HG03520 (cell line): ENCODE measurements around the gene ALDH1A3.
"Not testable (repeated sequence)": the region's sequence is repeated elsewhere in the genome, so short reads cannot be mapped to it uniquely, and the experiment has no call there.

Experiments used
- ATAC-seq: cut with Tn5 transposase; IDR thresholded peaks from one replicate; pipeline ENCODE4 v1.9.1; 2021; ENCODE audit warnings: mild to moderate bottlenecking, moderate library complexity; ENCODE audit not compliant: unreplicated experiment

ALDH1A3 gene

GRCh38 chr15:100879464-100880138 lies at the start of gene ALDH1A3:
TSS of gene ALDH1A3 (plus strand) at chr15:100879831. CDS start at chr15:100879908, 77 bp downstream.
- no peak for ATAC-seq

- no peak for ATAC-seq
Measured at GRCh38 chr15:100831467-100831866, 48.2 kb upstream of the ALDH1A3 start.

- no peak for ATAC-seq
Measured at GRCh38 chr15:100832149-100832942, 47.3 kb upstream of the ALDH1A3 start.

- ATAC-seq = no peak
Measured at GRCh38 chr15:100833417-100834389, 45.9 kb upstream of the ALDH1A3 start.

- no peak for ATAC-seq
Measured at GRCh38 chr15:100834731-100835130, 44.9 kb upstream of the ALDH1A3 start.

GRCh38 chr15:100835636-100836035 lies 44.0 kb upstream of the ALDH1A3 start:
- no peak for ATAC-seq

- no peak for ATAC-seq
Measured at GRCh38 chr15:100836501-100836900, 43.1 kb upstream of the ALDH1A3 start.

GRCh38 chr15:100841426-100841825 lies 38.2 kb upstream of the ALDH1A3 start:
- ATAC-seq = no peak

GRCh38 chr15:100842756-100843730 lies 36.6 kb upstream of the ALDH1A3 start:
- ATAC-seq = no peak

- ATAC-seq = no peak
Measured at GRCh38 chr15:100844167-100844566, 35.5 kb upstream of the ALDH1A3 start.

GRCh38 chr15:100844778-100845177 lies 34.9 kb upstream of the ALDH1A3 start:
- no peak for ATAC-seq

- ATAC-seq = no peak
Measured at GRCh38 chr15:100847194-100847593, 32.4 kb upstream of the ALDH1A3 start.

- no peak for ATAC-seq
Measured at GRCh38 chr15:100849021-100849854, 30.4 kb upstream of the ALDH1A3 start.

- ATAC-seq = no peak
Measured at GRCh38 chr15:100849855-100850218, 29.8 kb upstream of the ALDH1A3 start.

- not testable (repeated sequence) for ATAC-seq
Measured at GRCh38 chr15:100851428-100852015, 28.1 kb upstream of the ALDH1A3 start.

GRCh38 chr15:100852630-100853029 lies 27.0 kb upstream of the ALDH1A3 start:
- ATAC-seq = no peak

- ATAC-seq = no peak
Measured at GRCh38 chr15:100853676-100854440, 25.8 kb upstream of the ALDH1A3 start.

GRCh38 chr15:100856867-100857266 lies 22.8 kb upstream of the ALDH1A3 start:
- no peak for ATAC-seq
